Astrocyte of the cerebellum (primary cell): ENCODE data around the gene TENT5D.
"Not testable (repeated sequence)": the region's sequence is repeated elsewhere in the genome, so short reads cannot be mapped to it uniquely, and the experiment has no call there.

Experiments used
- DNase-seq: peaks from one replicate; pipeline ENCODE4 v3.0.0-alpha.2; 2011; ENCODE audit warnings: low read depth
- H3K4me3 ChIP-seq: 2 replicates; pipeline ENCODE4 v1.5.1; 2011; ENCODE audit warnings: mild to moderate bottlenecking, low read depth, low read length, moderate library complexity
- in situ Hi-C: cut with HindIII; loops from 2 replicates; pipeline ENCODE4 v1.10.0; 2017; ENCODE audit warnings: low sequenced_read_pairs
- TF ChIP-seq, protein P1 (sequence below): IDR thresholded peaks from 2 replicates; pipeline ENCODE4 v1.5.1; 2012; ENCODE audit warnings: low read length, low read depth, moderate library complexity, mild to moderate bottlenecking; ENCODE audit errors: missing control alignments

TENT5D gene

GRCh38 chrX:80431505-80431832 is 11.2 kb downstream of the TENT5D start:
- no peak for DNase-seq
- in situ Hi-C loops = no loop called here
- TF ChIP-seq, protein P1, sequence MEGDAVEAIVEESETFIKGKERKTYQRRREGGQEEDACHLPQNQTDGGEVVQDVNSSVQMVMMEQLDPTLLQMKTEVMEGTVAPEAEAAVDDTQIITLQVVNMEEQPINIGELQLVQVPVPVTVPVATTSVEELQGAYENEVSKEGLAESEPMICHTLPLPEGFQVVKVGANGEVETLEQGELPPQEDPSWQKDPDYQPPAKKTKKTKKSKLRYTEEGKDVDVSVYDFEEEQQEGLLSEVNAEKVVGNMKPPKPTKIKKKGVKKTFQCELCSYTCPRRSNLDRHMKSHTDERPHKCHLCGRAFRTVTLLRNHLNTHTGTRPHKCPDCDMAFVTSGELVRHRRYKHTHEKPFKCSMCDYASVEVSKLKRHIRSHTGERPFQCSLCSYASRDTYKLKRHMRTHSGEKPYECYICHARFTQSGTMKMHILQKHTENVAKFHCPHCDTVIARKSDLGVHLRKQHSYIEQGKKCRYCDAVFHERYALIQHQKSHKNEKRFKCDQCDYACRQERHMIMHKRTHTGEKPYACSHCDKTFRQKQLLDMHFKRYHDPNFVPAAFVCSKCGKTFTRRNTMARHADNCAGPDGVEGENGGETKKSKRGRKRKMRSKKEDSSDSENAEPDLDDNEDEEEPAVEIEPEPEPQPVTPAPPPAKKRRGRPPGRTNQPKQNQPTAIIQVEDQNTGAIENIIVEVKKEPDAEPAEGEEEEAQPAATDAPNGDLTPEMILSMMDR = no peak
- no peak overlapping the region for H3K4me3 ChIP-seq

DNA sequence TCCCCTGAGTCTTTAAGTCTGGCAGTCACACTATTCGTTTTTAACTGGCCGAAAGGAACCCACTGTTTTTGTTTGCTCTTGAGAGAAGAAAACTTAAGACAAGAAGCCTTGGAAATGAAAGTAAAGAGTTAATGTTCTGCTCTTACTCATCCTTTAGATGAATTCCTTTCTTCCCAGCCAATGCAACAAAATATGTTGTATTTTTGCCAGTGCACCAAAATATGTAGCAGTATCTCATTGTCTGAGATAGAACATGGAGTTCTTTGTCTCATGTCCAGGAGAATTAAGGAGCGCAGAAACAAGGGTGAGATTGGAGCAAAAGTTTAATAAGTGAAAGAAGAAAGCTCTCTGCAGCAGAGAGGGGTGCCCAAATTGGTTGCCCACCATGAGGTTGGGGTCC is 12.2 kb downstream of the TENT5D start:
- H3K4me3 ChIP-seq = no peak overlapping the region
- TF ChIP-seq, protein P1 = no peak
- no peak for DNase-seq
- in situ Hi-C loops = no loop called here

- no peak overlapping the region for H3K4me3 ChIP-seq
- DNase-seq = no peak
- TF ChIP-seq, protein P1 = no peak
- in situ Hi-C loops = no loop called here
Observed at GRCh38 chrX:80432863-80433262, 12.6 kb downstream of the TENT5D start.

DNA sequence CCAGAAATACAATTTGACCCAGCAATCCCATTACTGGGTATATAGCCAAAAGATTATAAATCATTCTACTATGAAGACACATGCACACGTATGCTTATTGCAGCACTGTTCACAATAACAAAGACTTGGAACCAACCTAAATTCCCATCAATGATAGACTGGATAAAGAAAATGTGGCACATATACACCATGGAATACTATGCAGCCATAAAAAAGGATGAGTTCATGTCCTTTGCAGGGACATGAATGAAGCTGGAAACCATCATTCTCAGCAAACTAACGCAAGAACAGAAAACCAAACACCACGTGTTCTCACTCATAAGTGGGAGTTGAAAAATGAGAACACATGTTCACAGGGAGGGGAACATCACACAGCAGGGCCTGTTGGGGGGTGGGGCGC is 47.9 kb downstream of the TENT5D start:
- H3K4me3 ChIP-seq, in situ Hi-C loops, DNase-seq: not testable (repeated sequence)

DNA sequence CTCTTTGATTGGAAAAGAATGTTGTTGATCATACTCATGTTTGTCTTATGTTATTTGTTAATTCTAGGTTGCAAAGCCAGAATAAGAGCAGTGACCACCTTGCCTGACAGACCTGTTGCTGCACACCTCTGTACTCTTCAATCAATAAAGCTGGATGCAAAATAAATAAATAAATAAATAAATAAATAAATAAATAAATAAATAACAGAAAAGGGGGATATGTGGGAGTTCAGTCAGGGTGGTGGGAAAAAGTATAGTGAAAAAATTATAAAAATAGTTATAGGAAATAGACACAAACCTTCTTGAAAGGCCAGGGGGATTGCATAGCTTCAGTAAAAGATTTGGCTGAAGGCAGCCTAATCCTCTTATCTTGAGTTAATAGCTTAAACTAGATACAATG is 51.3 kb downstream of the TENT5D start:
- DNase-seq = no peak
- in situ Hi-C loops = no loop called here
- TF ChIP-seq, protein P1 = no peak
- no peak overlapping the region for H3K4me3 ChIP-seq

DNA sequence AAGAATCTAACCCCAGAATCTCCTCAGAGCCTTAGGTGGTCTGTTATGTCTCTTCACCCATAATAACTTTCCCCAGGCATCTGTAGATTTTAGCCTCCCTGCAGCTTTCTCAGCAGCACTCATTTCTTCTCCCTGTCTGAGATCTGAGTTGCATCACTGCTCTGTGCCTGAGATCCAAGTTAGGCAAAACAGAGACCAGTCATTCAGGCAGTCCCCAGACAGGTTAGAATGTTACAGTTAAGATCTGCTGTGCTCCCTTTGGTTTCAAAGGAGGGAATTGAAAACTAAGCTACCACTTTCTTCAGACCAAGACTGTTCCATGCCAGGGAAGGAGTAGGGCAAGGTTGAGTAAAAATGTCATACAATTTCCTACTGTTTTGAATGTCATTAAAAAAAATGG is 65.3 kb downstream of the TENT5D start:
- in situ Hi-C loops = no loop called here
- no peak overlapping the region for H3K4me3 ChIP-seq
- DNase-seq = no peak
- TF ChIP-seq, protein P1 = no peak

DNA sequence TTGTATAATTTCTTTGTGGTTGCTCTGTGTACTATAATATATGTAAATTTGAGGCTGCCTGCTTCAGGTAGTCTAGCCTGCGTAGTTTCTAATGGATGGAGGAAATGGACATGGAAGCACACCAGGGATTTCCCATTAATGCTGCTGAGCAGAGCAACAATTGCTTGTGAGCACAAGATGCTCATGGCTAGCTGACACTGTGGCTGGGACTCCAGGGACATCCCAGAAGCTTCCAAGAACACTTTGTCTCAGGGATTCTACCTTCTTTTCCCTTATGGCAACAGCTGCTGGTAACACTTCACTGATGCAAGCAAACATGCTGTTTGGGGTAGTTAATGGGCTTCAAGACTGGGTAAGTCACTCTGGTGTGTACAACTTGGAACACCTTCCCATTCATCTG is 66.1 kb downstream of the TENT5D start:
- DNase-seq = no peak
- in situ Hi-C loops = no loop called here
- TF ChIP-seq, protein P1 = no peak
- no peak overlapping the region for H3K4me3 ChIP-seq
